IPS-15b (cell line): ENCODE results near the gene STING1.
"Not testable (repeated sequence)": the region's sequence is repeated elsewhere in the genome, so short reads cannot be mapped to it uniquely, and the experiment has no call there.

Source experiments
- H3K27me3 ChIP-seq: one replicate; pipeline ENCODE4 v1.6.1; 2013; ENCODE audit warnings: low read length; ENCODE audit not compliant: control insufficient read depth, insufficient read depth
- H3K36me3 ChIP-seq: one replicate; pipeline ENCODE4 v1.6.1; 2013; ENCODE audit warnings: low read length; ENCODE audit not compliant: control insufficient read depth, insufficient read depth
- H3K4me1 ChIP-seq: one replicate; pipeline ENCODE4 v1.6.1; 2013; ENCODE audit warnings: mild to moderate bottlenecking, low read length; ENCODE audit not compliant: control insufficient read depth, insufficient read depth
- H3K4me3 ChIP-seq: one replicate; pipeline ENCODE4 v1.5.1; 2013; ENCODE audit warnings: low read depth, low read length
- H3K9ac ChIP-seq: one replicate; pipeline ENCODE4 v1.6.1; 2013; ENCODE audit warnings: low read depth, mild to moderate bottlenecking, low read length
- H3K9me3 ChIP-seq: one replicate; pipeline ENCODE4 v1.6.1; 2013; ENCODE audit warnings: mild to moderate bottlenecking, low read length; ENCODE audit not compliant: control insufficient read depth, insufficient read depth

The STING1 gene

GRCh38 chr5:139445325-139446170 lies 37.0 kb downstream of the STING1 start:
- Histone ChIP-seq H3K36me3 (no peaks in the 10 kb centered on the region), H3K27me3 (no peaks in the 10 kb centered on the region), H3K4me3 (no peak overlapping the region), H3K4me1 (no peaks in the 10 kb centered on the region), H3K9me3 (no peaks in the 10 kb centered on the region), H3K9ac (no peak overlapping the region)

- H3K4me1 ChIP-seq = no peaks in the 10 kb centered on the region
- no peak overlapping the region for H3K9ac ChIP-seq
- no peaks in the 10 kb centered on the region for H3K36me3 ChIP-seq
- H3K4me3 ChIP-seq = no peak overlapping the region
- H3K9me3 ChIP-seq = no peaks in the 10 kb centered on the region
- no peaks in the 10 kb centered on the region for H3K27me3 ChIP-seq
These were observed 38.6 kb downstream of the STING1 start for GRCh38 chr5:139443831-139444453.

GRCh38 chr5:139440416-139440815 lies 42.1 kb downstream of the STING1 start:
- H3K9me3 ChIP-seq, H3K27me3 ChIP-seq, H3K4me1 ChIP-seq, H3K9ac ChIP-seq, H3K36me3 ChIP-seq, H3K4me3 ChIP-seq: not testable (repeated sequence)

- Histone ChIP-seq H3K27me3 (no peaks in the 10 kb centered on the region), H3K36me3 (peaks cover 3% of the 10 kb centered on the region), H3K4me1 (no peaks in the 10 kb centered on the region), H3K9me3 (no peaks in the 10 kb centered on the region), H3K9ac (peak within 1 kb of the TSS; percentile 48), H3K4me3 (peak within 1 kb of the TSS; percentile 73)
These were observed 43.3 kb downstream of the STING1 start, which contains the start of gene DNAJC18 for GRCh38 chr5:139439013-139439903. DNAJC18 (minus strand) TSS chr5:139439525; CDS start chr5:139439445, 80 bp downstream.

DNA sequence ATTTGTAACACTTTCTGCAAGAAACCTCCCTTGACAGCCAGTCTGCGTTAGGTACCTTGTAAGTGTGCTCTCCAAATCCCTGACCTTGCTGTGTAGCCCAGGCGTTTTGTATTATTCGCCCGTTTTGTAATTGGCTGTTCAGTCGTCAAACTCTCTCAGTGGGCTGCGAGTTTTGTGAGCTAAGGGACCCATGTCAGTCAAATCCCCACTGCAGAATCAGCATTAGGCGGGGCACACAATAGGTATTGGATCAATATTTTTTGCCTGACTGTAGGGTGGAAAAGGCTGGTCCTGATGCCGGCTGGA lies 43.9 kb downstream of the STING1 start:
- peak overlapping the region; percentile 62 for H3K4me3 ChIP-seq
- no peaks in the 10 kb centered on the region for H3K9me3 ChIP-seq
- no peaks in the 10 kb centered on the region for H3K27me3 ChIP-seq
- H3K36me3 ChIP-seq = peaks cover 3% of the 10 kb centered on the region
- no peak overlapping the region for H3K9ac ChIP-seq
- no peaks in the 10 kb centered on the region for H3K4me1 ChIP-seq

- H3K27me3 ChIP-seq = no peaks in the 10 kb centered on the region
These were observed 46.9 kb downstream of the STING1 start for GRCh38 chr5:139435676-139436075.

GRCh38 chr5:139431706-139432105 lies 50.9 kb downstream of the STING1 start:
- no peak overlapping the region for H3K9ac ChIP-seq
- H3K4me3 ChIP-seq = no peak overlapping the region
- no peaks in the 10 kb centered on the region for H3K4me1 ChIP-seq
- H3K36me3 ChIP-seq = peaks cover 3% of the 10 kb centered on the region
- H3K9me3 ChIP-seq = no peaks in the 10 kb centered on the region
- no peaks in the 10 kb centered on the region for H3K27me3 ChIP-seq

More at GRCh38 chr5:139435676-139436075, 46.9 kb downstream of the STING1 start:
- H3K4me1 ChIP-seq = no peaks in the 10 kb centered on the region
- no peaks in the 10 kb centered on the region for H3K9me3 ChIP-seq
- no peak overlapping the region for H3K9ac ChIP-seq
- H3K4me3 ChIP-seq = no peak overlapping the region
- peaks cover 3% of the 10 kb centered on the region for H3K36me3 ChIP-seq

- Histone ChIP-seq H3K4me1 (no peaks in the 10 kb centered on the region), H3K27me3 (no peaks in the 10 kb centered on the region), H3K9me3 (no peaks in the 10 kb centered on the region), H3K9ac (no peak overlapping the region), H3K4me3 (no peak overlapping the region), H3K36me3 (peaks cover 6% of the 10 kb centered on the region)
These were observed 52.5 kb downstream of the STING1 start for GRCh38 chr5:139430015-139430414.

DNA sequence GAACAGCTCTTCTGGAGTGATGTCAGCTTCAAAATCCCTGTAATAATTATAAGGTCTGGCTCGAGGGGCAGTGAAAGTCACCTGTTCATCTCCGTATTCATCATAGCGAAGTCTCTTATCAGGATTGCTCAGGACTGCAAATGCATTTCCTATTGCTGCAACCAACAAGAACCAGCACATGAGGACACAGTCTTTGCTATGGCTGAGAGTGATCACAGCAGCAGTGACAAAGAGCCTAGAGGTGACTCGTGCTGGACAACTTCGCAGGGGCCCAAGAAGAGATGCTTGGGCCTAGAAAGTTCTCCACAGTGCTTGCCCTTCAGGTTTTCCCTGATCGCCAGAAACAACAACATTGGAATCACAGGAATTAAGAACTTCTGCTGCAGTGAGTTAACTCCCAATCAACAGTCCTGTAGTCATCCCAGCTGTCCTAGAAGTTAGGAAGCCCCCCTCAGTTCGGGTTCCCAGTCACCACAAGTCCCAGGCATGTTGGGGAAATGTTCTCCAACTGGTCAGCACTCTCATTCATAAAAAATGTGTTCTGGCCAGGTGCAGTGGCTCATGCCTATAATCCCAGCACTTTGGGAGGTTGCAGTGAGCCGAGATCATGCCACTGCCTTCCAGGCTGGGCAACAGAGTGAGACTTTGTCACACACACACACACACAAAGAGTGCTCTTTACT lies 56.2 kb downstream of the STING1 start:
- no peaks in the 10 kb centered on the region for H3K9me3 ChIP-seq
- H3K36me3 ChIP-seq = peaks cover 3% of the 10 kb centered on the region
- H3K4me1 ChIP-seq = no peaks in the 10 kb centered on the region
- no peaks in the 10 kb centered on the region for H3K27me3 ChIP-seq
- H3K4me3 ChIP-seq = no peak overlapping the region
- H3K9ac ChIP-seq = no peak overlapping the region
